Activated B cell treated with CpG ODN at 0.5 μM for 24 hours (primary cell): ENCODE results near the gene MT1G. TPM values are rescaled to one million over a fixed set of nuclear protein-coding genes. Genes with fewer than 3 reads are reported as not detected.

Source experiments
- ATAC-seq: fragments of 200-7000 bp; cut with Tn5 transposase; one replicate; pipeline ENCODE4 v1.10.0; 2021; ENCODE audit warnings: low read depth, mild to moderate bottlenecking, moderate library complexity
- CTCF ChIA-PET: fragments of 350-600 bp; sonication (Branson Sonifier 250); formaldehyde crosslinking; loops from one replicate; lab custom pipeline; 2021; ENCODE audit warnings: antibody characterized with exemption; lab: Charles Lee
- POLR2A ChIA-PET: fragments of 350-600 bp; sonication (Branson Sonifier 250); formaldehyde crosslinking; loops from one replicate; lab custom pipeline; 2021; ENCODE audit warnings: antibody characterized with exemption; lab: Charles Lee
- DNase-seq: peaks from one replicate; pipeline ENCODE4 v3.0.0; 2022
- H3K27ac Mint-ChIP-seq: one replicate; pipeline ENCODE4 v1.8.0; 2020; ENCODE audit warnings: mixed read lengths
- H3K27me3 Mint-ChIP-seq: one replicate; pipeline ENCODE4 v1.8.0; 2021; ENCODE audit warnings: mixed read lengths
- H3K36me3 Mint-ChIP-seq: one replicate; pipeline ENCODE4 v1.8.0; 2021; ENCODE audit warnings: low read depth, mixed read lengths
- H3K4me1 Mint-ChIP-seq: one replicate; pipeline ENCODE4 v1.8.0; 2021; ENCODE audit warnings: mixed read lengths
- H3K4me3 Mint-ChIP-seq: one replicate; pipeline ENCODE4 v1.8.0; 2020; ENCODE audit warnings: mild to moderate bottlenecking, mixed read lengths
- H3K9me3 Mint-ChIP-seq: one replicate; pipeline ENCODE4 v1.8.0; 2020; ENCODE audit warnings: mixed read lengths
- intact Hi-C: fragments of 100-400 bp; cut with micrococcal nuclease; formaldehyde crosslinking; loops from one replicate; pipeline ENCODE4 v1.15.1; 2024
- total RNA-seq: library from RNA; stranded (reverse); gene quantifications from 2 replicates; pipeline ENCODE4 v1.2.3, GENCODE V29; 2022
- TF ChIP-seq, protein P1 (sequence below): fragments of 200-600 bp; IDR thresholded peaks from one replicate; pipeline ENCODE4 v1.8.0; 2022; ENCODE audit warnings: antibody characterized with exemption, mild to moderate bottlenecking

Gene MT1G
- total RNA-seq, 1 donor from 2014 or later: 0.69 TPM

DNA sequence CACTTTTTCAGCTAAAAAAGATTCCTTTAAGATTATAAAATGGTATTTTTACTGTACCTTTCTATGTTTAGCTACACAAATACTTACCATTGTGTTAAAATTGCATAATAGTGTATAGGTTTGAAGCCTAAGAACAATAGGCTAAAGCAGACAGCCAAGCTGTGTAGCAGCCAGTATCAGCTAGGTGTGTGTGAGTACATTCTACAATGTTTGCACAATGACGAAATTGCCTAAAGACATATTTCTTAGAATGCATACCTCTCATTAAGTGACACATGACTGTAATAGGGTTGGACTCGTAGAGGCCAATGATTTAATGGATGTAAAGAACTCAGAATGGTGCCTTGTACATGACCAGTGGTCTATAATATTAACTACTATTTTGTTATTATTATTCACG, 18.0 kb downstream of the MT1G start:
- ChIA-PET CTCF (interaction anchor here (0.7 kb wide), 1 partner anchor 51 kb away, joined by 3 read pairs; no protein-coding TSS in a partner anchor), POLR2A (no interaction called here)
- ATAC-seq (no peak), DNase-seq (no peak)
- no peaks in the 10 kb centered on the region for H3K9me3 Mint-ChIP-seq
- TF ChIP-seq, protein P1, sequence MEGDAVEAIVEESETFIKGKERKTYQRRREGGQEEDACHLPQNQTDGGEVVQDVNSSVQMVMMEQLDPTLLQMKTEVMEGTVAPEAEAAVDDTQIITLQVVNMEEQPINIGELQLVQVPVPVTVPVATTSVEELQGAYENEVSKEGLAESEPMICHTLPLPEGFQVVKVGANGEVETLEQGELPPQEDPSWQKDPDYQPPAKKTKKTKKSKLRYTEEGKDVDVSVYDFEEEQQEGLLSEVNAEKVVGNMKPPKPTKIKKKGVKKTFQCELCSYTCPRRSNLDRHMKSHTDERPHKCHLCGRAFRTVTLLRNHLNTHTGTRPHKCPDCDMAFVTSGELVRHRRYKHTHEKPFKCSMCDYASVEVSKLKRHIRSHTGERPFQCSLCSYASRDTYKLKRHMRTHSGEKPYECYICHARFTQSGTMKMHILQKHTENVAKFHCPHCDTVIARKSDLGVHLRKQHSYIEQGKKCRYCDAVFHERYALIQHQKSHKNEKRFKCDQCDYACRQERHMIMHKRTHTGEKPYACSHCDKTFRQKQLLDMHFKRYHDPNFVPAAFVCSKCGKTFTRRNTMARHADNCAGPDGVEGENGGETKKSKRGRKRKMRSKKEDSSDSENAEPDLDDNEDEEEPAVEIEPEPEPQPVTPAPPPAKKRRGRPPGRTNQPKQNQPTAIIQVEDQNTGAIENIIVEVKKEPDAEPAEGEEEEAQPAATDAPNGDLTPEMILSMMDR: no peak
- no peaks in the 10 kb centered on the region for H3K36me3 Mint-ChIP-seq
- H3K27ac Mint-ChIP-seq: no peak overlapping the region
- no peak overlapping the region for H3K4me3 Mint-ChIP-seq
- peaks cover 14% of the 10 kb centered on the region for H3K4me1 Mint-ChIP-seq
- intact Hi-C loops: no loop called here
- peaks cover 27% of the 10 kb centered on the region for H3K27me3 Mint-ChIP-seq

DNA sequence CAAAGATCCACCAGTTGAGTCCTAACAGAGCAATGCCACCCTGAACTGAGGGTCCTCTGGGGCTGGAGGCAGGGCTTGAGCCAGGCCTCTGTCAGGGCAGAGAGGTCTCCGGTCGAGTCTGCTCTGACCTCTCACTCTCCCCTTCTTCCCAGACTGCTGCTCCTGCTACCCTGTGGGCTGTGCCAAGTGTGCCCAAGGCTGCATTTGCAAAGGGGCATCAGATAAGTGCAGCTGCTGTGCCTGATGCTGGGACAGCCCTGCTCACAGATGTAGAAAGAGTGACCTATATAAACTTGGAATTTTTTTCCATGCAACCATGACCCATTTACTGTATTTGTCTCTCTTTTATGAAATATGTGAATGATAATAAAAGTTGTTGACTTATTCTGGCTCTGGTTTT, 18.6 kb downstream of the MT1G start:
- POLR2A ChIA-PET: interaction anchor here (0.6 kb wide), 1 partner anchor 8 kb away, joined by 3 read pairs; no protein-coding TSS in a partner anchor
- TF ChIP-seq, protein P1: no peak
- intact Hi-C loops: no loop called here
- no peak overlapping the region for H3K27ac Mint-ChIP-seq
- H3K4me1 Mint-ChIP-seq: peaks cover 11% of the 10 kb centered on the region
- H3K36me3 Mint-ChIP-seq: no peaks in the 10 kb centered on the region
- no peaks in the 10 kb centered on the region for H3K9me3 Mint-ChIP-seq
- H3K4me3 Mint-ChIP-seq: no peak overlapping the region
- H3K27me3 Mint-ChIP-seq: peaks cover 31% of the 10 kb centered on the region
- CTCF ChIA-PET: no interaction called here
- DNase-seq (no peak), ATAC-seq (no peak)

- ChIA-PET POLR2A (no interaction called here), CTCF (no interaction called here)
- peaks cover 39% of the 10 kb centered on the region for H3K27me3 Mint-ChIP-seq
- TF ChIP-seq, protein P1: no peak
- H3K4me3 Mint-ChIP-seq: no peak overlapping the region
- intact Hi-C loops: no loop called here
- H3K27ac Mint-ChIP-seq: no peak overlapping the region
- H3K4me1 Mint-ChIP-seq: peaks cover 12% of the 10 kb centered on the region
- H3K9me3 Mint-ChIP-seq: no peaks in the 10 kb centered on the region
- DNase-seq (no peak), ATAC-seq (no peak)
- H3K36me3 Mint-ChIP-seq: no peaks in the 10 kb centered on the region
Measured at GRCh38 chr16:56647641-56648431, 20.0 kb downstream of the MT1G start.

- ATAC-seq (no peak), DNase-seq (no peak)
- intact Hi-C loops: no loop called here
- Mint-ChIP-seq H3K4me3 (no peak overlapping the region), H3K27me3 (peaks cover 50% of the 10 kb centered on the region), H3K36me3 (no peaks in the 10 kb centered on the region), H3K27ac (no peak overlapping the region), H3K9me3 (no peaks in the 10 kb centered on the region), H3K4me1 (peaks cover 18% of the 10 kb centered on the region)
- POLR2A ChIA-PET: no interaction called here
- CTCF ChIA-PET: no interaction called here
- TF ChIP-seq, protein P1: no peak
Measured at GRCh38 chr16:56645838-56646237, 22.0 kb downstream of the MT1G start.

GRCh38 chr16:56645311-56645710, 22.6 kb downstream of the MT1G start:
- Mint-ChIP-seq H3K9me3 (no peaks in the 10 kb centered on the region), H3K4me1 (peaks cover 18% of the 10 kb centered on the region), H3K36me3 (no peaks in the 10 kb centered on the region), H3K4me3 (no peak overlapping the region), H3K27me3 (peaks cover 55% of the 10 kb centered on the region), H3K27ac (no peak overlapping the region)
- TF ChIP-seq, protein P1: no peak
- DNase-seq (no peak), ATAC-seq (no peak)
- POLR2A ChIA-PET: no interaction called here
- CTCF ChIA-PET: no interaction called here
- intact Hi-C loops: no loop called here
